Measurements from ENCODE around the gene NCOA3. TPM values are rescaled to one million over a fixed set of nuclear protein-coding genes. Genes with fewer than 3 reads are reported as not detected.

Gene NCOA3
- total RNA-seq, 4 donors from 2014 or later: 41.6 to 74.7 (median 55.8) TPM

GRCh38 chr20:47501116-47501481 is 588 bp upstream of the NCOA3 start:
- TF ChIP-seq CTCF (IDR thresholded peaks at IDR 0.05; ENCODE audit: low read depth): no peak

- no peak for TF ChIP-seq CTCF (IDR thresholded peaks at IDR 0.05; ENCODE audit: low read depth)
Observed at GRCh38 chr20:47502271-47503239, 868 bp downstream of the NCOA3 start.

DNA sequence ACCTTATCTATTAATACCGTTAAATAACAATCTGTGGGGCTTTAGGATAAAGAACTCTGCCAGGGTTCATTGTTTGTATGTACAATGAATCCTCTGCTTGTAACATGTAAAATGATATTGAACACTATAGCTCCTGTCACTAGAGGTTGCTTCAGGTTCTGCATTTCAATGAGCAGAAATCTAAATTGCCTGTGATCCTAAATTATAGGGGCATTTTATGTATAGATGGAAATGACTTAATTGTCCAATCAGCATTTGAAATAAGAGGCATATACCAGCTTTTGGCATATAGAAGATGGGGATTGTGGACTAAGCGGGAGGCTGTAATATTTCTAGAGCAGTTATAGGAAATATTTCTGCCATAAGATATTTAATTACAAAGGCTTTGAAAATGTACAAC is 2.0 kb downstream of the NCOA3 start:
- no peak for TF ChIP-seq CTCF (IDR thresholded peaks at IDR 0.05; ENCODE audit: low read depth)

DNA sequence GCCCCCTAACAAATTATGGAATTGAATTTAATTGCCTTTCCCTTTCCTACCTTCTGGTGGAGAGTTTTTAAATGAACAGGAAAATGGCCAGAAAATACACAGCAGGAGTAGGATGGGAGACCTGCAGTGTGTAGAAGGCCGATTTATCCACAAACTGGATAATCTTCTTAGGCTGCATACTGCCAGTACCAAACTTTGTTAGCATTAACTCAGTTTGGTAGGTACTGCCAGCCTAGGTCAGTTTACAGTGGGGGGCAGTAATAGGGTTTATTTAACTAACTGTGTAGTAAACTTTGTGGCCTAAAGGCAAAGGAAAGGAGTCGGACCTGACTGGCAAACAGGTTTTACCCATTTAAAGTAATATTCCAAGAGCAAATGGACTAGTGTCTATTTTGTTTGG is 4.6 kb downstream of the NCOA3 start:
- TF ChIP-seq CTCF (IDR thresholded peaks at IDR 0.05; ENCODE audit: low read depth): no peak

GRCh38 chr20:47506850-47507249 is 5.2 kb downstream of the NCOA3 start:
- TF ChIP-seq CTCF (IDR thresholded peaks at IDR 0.05; ENCODE audit: low read depth): peak; percentile 44

- TF ChIP-seq CTCF (IDR thresholded peaks at IDR 0.05; ENCODE audit: low read depth): peak; percentile 4
Observed at GRCh38 chr20:47507275-47507981, 5.7 kb downstream of the NCOA3 start.

- TF ChIP-seq CTCF (IDR thresholded peaks at IDR 0.05; ENCODE audit: low read depth): no peak
Observed at GRCh38 chr20:47508278-47508677, 6.6 kb downstream of the NCOA3 start.
